IPS DF 19.7 (cell line): ENCODE measurements around the gene NFYC.
A peak's percentile ranks its signal among the peaks of the same experiment; 100 is the strongest.

ENCODE experiments used
- DNase-seq: peaks from one replicate; pipeline ENCODE4 v3.0.0-alpha.2; 2013; ENCODE audit warnings: low read depth, low spot score

The NFYC gene

DNA sequence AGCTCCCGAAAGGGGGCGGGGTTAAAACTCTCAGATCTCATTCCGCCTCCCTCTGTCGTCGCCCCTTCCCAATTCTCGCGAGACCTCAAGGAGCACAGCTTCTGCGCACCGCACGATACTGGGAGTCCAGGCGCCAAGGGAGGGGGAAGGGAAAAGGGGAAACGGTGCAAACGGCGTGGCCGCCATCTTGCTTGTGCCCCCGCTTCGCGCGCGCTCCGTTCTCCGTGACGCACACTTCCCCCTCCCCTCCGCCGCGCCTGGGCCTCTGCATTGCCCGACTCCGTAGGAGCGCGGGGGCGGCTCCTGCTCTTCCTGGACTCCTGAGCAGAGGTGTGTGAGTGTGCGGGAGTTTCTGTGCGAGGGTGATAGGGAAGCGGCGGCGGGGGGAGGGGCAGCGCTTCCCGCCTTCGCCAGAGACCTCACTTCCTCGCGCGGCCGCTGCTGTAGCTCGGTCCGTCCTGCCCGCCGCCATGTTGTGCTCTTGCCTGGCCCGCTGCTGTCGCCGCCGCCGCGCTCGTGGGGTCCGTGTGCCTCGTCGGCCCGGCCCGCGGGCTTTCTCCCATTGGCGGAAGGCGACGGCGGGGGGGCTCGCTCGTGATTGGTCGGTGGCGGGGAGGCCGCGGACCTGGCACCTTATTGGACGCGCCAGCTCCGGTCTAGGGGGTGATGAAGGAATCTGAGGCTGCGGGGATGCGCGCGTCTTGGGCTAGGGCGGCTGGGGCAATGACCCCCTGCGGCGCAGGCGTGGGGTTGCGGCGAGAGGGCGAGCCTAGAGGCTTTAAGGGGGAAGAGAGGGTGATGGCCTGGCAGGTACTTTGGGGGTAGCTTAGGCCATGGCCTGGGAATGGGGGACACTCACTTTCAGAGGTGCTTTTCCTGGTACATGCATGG lies at the start of gene NFYC:
Gene NFYC, plus strand, starts transcription at position 167 of the 891 bp plus-strand sequence. CDS start 47,140 bp downstream, outside the sequence.
- DNase-seq, result peak; percentile 94

DNA sequence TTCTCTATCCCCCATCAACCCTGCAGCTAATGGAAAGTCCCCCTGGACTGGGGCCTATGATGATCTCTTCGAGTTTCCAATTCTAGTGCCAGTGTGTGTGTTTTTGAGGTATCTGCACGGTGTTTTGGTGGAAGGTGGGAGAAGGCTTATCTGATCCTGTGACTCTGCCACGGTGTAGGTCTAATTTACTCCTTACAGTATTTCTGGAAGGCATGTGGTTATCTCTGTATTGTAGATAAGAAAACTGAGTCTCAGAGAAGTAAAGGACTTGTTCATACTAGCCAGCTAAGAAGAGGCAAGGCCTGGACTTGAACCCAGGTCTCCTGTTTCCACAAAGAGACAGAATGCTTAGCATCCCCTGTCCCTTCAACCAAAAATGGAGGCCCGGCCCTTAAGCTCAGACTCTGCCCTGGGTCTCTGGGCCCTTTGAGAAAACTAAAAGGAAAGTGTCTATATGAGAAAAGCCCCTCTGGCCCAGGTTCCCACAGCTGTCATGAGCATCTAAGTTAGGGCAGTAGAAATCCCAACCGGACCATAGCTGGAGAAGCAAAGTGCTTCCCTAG lies 46.3 kb upstream of the NFYC start:
- no peak for DNase-seq

DNA sequence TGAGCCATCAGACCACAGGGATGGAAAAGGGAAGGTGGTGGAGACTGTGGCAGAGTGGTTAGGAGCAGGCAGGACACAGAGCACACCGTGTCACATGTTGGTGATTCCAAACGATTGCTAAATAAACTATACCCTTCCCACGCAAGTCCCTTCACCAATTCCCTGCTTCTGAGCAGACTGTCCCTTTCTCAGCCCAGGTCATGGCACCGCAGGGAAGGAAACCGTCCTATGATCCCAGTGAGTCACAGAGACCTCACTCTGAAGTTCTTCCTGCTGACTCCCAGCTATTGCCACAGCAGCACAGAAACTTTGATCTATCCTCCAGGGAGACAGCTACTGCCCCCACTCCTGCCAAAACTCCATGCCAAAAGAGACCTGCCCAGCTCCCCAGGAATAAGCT lies 45.2 kb upstream of the NFYC start:
- DNase-seq, result no peak

DNA sequence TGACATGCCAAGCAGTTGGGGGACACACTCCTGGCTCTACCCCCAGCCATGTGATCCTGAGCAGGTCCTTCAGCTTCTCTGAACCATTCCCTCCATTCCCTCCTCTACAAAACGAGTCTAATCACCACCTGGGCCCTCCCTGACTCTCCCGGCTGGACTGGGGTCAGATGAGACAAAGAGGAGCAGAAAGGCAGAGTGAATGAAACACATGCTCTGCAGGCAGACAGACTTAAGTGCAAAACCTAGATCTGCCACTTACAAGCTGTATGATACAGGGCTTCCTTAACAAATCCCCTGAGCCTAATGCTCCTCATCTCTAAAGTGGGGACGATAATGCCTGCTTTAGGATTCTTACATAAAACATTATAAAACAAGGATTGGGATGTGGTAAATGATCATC lies 43.3 kb upstream of the NFYC start:
- no peak for DNase-seq

DNA sequence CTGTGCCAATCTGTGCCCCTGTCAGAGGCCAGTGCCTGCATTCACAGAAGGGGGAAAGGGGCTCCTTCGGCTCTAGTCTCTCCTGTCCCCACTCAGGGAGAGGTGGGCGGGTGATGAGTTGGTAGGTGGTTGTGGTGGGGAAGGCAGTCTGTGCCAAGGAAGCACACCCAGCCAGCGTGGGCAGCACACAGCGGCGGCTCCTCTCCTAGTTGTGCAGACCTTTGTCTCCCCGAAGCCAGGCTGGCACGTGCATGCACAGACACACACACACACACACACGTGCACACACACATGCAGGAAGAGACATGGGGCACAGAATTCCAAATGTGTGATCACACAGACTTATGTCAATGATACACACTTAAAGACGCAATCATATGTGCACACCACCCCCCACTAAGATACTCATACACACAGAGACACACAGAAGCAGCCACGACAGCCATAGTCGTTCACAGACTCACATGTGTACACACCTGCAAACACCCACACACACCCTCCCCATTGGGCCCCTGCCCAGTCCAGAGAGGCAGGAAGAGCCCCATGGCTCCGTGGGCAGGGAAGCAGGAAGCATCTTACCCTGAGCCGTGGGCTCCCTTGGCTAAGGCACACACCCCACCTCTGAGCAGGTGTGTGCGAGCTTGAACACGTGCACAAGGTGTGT lies 42.4 kb upstream of the NFYC start:
- no peak for DNase-seq

DNA sequence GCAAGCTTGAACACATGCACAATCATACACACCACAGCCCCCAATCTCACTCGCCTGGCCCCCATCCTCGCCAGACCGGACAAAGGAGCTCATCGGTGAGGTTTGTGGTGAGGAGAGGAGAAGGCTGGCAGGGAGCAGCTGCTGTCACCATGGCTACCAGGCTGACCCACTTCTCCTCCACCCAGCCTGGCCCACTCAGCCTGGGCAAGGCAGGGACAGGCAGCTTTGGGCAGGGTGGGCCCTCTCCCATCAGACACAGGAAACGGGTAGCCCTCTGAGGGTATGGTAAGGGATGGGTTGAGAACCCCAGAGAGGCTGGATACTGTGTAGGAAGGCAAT lies 41.9 kb upstream of the NFYC start:
- no peak for DNase-seq

DNA sequence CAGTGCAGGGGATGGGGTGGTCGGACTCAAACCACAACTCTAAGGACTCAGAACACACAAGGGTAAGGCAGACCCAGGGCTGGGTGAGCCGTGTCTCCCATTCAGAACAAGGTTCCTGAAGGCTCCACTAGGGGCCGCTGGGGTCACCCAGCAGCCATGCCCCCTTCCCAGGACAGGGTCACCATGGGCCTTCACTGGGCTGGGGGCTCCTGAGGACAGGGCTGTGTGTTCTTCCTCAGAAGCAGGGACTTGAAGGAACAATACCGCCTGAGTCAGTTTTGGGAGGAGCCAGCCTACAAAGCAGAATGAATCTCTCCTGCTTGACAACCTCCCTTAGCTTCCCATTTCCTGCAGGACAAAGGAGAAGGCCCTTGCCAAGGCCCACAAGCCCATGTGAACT lies 41.4 kb upstream of the NFYC start:
- DNase-seq, result no peak

DNA sequence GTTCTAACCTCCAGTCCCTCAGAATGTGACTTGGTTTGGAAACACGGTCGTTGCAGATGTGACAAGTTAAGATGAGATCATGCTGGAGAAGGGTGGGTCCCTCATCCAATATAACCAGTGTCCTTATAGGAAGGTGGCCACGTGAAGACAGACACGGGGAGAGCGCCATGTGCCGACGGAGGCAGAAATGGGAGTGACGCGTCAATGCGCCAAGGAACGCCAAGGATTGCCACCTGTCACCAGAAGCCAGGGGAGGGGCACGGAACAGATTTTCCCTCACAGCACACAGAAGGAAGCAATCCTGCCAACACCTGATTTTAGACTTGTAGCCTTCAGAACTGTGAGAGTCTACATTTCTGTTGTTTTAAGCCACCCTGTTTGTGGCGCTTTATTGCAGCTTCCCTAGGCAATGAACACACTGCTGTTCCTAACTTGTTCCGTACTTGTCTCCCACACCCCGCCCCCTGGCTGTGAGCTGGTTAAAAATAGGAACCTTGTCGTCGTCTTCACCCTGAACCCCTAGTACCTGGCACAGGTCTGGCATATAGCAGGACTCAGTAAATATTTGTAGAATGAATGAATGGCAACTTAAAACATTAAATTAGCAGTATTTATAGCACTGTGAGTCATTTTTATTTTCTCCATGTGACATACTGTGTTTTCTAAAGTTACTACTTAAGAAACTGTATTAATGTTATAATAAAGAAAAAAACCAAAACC lies 40.2 kb upstream of the NFYC start:
- DNase-seq, result no peak

DNA sequence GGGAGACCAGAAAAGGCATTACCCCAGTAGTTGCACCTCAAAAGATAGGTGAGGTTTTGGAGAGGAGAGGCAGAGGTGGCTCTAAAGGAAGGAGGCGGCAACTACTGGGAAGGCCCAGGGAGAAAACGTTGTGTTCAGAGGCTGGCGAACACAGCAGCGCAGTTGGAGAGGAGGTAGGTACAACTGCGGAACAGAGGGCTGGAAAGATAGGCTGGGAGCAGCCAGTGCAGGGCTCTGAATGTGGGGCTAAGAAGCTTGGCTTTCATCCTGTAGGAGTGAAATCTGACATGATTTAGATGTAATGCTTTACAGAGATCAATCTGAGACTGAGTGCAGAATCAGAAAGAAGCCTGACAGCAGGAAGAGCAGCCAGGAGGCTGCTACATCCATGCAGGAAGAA lies 39.0 kb upstream of the NFYC start:
- DNase-seq, result no peak

DNA sequence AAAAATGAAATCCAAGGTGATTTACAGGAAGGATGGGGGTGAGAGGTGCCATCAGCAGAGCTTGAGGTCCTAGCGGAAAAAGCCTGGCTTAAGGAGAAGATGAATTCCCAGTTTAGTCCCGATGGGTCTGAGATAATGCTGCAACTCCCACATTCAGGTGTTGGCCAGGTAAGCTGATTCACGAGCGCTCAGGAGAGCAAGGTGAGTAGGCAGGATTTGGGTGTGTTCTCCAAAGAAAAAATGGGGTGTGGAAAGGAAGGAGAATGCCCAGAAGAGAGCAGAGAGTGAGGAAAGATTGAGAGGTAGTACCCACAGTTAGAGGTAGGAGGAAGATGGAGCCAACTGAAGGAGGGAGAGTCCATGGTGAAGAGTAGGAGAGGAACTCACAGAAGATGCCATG lies 38.5 kb upstream of the NFYC start:
- no peak for DNase-seq

DNA sequence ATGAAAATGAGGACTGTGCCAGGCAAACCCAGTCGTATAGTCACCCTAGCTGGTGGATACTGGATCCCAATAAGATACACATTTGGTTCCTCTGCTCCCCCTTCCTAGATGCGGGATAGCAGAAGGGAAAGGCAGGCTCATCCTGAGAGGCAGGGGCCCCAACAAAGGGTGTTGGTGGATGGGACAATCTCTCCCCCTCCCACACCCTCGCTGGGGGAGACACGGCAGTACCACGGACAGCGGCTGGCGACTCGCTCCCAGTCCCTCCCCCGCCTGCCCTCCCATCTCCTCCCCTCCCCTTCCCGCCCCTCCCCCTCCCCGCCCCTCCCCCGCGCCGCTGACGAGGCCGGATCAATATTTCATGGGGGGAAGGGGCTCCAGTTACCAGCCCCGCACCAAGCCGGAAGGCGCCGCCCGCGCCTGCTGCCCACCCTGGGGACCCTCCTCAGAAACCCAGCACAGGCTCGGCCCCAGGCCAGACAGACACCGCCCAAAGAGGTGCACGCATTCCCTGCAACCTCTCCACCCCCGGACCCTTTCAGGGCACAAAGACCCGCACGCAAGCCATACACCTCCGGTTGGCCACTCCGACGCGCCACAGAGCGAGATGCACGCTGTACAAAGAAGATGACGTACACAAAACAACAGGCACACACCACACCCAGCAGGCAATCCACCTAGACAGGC lies 37.5 kb upstream of the NFYC start:
- DNase-seq, result no peak

DNA sequence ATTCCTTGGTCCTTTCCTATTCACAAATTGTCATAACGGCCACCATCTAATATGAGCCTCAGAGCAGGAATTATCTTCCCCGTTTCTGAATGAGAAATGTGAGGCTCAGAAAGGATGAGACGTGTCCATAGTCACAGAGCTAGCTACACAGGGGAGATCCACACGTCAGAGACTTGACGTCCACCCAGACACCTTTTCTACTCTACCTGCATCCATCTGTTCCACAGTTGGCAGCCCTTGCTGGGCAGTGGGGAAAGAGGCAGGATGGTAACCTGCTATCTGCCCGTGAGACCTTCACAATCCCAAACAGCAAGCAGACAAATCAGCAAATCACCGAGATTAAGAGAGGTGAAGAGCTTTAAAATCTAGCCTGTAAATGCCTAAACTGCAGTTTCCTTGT lies 34.5 kb upstream of the NFYC start:
- DNase-seq, result no peak

DNA sequence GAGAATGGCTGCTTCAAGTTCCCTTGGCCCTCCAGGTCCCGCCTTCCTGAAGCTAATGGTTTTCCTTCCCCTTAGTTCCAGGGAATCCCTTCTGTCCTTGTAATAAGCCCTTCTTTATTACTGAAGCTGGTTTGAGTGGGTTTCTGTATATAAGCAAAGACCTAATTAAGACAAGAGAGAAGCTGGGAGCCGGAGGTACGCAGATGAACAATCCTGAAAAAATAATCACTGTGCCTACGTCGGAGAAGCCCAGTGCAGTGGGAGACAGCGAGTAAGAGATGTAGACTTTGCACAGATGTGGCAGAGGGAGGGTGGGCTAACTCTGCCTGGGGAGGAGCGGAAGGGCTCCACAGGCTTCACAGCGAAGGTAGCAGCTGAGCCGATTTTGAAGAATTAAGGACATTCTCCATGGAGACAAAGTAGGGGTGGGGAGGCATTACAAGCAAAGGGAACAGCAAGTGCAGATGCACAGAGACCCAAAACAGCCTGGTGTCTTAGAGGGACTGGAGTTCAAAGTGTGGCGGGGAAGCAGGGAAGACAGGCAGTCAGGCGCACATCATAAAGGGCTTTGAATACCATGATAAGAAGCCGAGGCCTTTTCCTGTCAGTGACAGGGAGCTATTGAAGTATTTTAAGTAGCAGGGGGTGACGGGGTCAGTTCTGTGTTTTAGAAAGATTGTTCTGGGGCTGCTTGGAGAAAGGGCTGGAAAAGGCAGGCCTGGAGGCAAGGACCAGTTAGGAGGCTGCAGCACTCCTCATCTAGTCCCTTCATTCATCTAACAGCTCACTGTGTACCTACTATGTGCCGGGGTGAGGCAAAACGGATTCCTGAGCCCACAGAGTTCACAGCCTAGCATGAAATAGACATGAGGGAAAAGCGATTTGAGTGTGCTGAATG lies 32.5 kb upstream of the NFYC start:
- DNase-seq, result no peak

DNA sequence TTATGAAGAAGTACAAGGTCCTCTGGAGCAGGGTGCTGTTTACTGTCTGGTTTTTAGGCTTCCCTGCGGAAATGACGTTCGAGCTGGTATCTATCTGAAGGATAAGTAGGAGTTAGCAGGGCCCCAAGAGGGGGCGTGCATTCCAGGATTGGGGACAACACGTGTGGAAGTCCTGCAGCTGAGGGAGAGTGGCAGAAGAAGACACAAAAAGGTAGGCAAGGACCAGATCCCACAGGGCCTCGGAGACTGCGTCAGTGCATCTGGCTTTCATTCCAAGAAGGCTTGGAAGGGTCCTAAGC lies 31.9 kb upstream of the NFYC start:
- no peak for DNase-seq

DNA sequence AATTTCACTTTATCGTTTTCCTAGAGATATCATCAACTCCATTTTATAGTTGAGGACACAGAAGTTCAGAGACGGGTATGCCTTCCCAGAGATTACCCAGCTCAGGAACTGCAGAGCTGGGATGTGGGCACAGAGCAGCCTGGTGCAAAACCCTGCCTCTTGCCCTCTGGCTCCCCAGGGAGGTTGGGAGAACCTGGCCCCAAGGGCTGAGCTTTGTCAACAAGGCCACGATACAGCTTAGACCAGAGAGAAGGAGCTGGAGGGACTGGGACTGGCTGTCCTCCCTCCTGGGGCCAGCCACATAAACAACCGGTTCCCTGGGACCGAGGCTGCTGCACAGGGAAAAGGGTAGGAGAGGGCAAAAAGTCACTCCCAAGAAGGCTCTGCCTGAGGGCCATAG lies 29.8 kb upstream of the NFYC start:
- no peak for DNase-seq

DNA sequence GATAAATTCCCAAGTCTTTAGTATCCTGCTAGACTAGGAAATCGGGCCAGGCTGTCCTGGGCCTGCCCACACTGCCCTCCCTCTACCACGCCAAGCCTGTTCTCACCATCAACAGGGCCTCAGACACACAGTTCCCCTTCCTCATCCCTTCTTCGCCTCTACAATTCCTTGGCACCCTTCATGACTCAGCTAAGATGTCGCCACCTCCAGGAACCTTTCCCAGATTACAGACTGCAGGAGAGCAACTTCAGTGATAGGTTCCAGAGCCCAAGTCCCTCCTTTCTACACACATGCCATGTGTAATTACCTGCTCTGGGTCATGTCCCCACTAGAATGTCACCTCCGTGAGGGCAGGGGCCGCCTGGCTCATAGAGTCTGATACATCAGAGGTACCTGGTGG lies 29.4 kb upstream of the NFYC start:
- no peak for DNase-seq

DNA sequence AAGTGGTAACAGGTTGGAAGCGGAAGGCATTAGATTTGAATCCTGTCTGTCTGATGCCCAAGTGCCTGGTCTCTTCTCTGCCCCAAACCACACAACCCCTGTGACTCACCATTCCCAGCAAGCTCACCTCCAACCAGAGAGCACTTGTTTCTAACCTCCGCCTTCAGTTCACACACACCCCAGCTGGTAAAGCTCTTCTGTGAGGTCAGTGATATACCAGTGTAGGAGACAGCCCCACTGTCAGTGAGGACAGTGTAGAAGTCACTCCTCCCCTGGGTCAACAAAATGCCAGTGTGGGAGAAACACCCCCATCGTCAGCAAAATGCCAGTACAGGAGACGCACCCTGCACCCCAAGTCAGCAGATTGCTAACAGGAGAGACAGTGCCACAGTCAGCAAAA lies 28.6 kb upstream of the NFYC start:
- no peak for DNase-seq

DNA sequence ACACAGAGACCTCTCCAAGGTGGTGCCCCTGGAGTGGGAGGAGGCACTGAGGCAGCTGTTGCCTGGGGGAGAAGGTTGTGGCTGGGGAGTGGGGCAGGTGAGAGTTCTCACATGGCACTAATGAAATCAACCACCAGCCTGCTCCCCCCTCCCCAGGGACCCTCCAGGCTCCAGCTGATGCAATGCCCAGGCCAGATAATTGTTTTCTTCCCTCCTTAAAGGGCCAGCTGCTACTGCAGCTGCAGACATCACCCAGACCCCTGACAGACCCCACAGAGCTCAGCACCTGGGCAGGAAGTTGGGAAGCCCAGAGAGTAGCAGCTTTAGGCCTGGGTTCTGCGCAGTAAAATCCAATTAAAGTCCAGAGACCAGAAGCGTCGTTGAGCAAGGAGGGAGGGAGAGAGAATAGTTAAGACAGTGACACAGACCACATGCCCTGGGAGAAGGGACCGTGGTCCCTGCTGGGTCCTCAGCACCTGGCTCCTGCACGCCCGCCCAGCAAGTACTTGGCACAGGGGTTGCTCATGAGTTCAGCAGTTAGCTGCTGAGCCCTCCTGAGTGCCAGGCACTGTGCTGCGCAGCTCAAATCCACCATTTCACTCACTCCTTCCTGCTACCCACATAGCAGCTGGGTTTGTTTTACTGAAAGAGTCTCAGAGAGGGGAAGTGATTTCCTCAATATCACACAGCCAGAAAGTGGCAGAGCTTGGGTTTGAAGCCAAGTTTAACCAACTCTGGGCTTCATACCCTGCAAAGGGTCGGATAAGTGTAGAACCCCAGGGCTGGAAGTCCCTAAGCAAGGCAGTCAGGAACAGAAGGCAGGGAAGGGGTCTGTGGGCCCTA lies 28.0 kb upstream of the NFYC start:
- no peak for DNase-seq

DNA sequence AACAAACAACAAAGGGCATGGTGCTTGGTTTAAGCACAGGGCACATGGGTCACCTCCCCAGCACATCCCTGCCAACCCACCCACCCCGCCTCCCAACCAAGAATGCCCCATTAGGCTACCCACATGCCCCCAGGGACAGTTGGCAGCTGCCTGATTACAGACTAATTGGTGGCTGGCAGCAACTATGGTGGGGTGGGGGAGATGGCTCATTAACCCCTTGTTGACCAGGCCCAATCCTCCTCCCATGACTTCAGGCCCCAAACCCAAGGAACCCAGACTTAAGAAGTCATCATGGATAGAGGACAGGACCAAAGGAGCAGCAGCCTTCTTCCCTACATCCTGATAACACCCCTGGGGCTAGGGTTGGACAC lies 27.4 kb upstream of the NFYC start:
- no peak for DNase-seq

DNA sequence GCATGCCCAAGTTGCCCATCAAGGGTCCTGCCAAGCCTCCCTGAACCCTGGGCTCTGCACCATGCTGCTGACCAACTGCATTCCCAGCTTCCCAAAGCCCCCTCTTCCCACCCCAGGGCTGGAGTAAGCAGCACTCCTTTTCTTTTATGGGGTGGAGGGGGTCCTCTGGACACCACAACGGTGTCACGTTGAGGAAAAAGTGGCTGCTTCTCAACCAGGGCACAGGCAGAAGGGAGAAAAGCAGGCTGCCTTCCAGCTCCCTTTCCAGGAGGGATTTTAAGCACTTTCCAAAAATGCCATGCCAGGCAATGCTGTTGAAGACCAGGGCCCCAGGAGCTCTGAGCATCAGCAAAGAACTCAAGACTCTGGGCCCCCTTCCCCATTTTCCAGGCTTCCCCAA lies 26.7 kb upstream of the NFYC start:
- no peak for DNase-seq
